T-cell (primary cell): Measurements from ENCODE around the gene GRAMD2A. TPM values are rescaled to one million over a fixed set of nuclear protein-coding genes. Genes with fewer than 3 reads are reported as not detected.
A peak's percentile ranks its signal among the peaks of the same experiment; 100 is the strongest.

Source experiments
- ATAC-seq, 4 experiments: fragments of 200-7000 bp in 3 of 4; fragments of 150-1000 bp in 1 of 4; cut with Tn5 transposase; replicated peaks in 1 of 4; 1 replicate in 3 of 4; 2 replicates in 1 of 4; pipeline ENCODE4 v1.10.0; 2021; ENCODE audit warnings: moderate library complexity in 3 of 4, mild to moderate bottlenecking in 2 of 4, moderate number of reproducible peaks in 1 of 4
- CTCF ChIA-PET, 2 donors: fragments of 300-600 bp; sonication (Branson Sonifier 250); formaldehyde crosslinking; loops; one replicate each; lab custom pipeline; 2022; ENCODE audit warnings: antibody characterized with exemption in 2 of 2; lab: Charles Lee
- POLR2A ChIA-PET, 2 donors: fragments of 300-600 bp; sonication (Branson Sonifier 250); formaldehyde crosslinking; loops; one replicate each; lab custom pipeline; 2022; ENCODE audit warnings: antibody characterized with exemption in 2 of 2; lab: Charles Lee
- DNase-seq, 35 experiments: peaks; one replicate each; pipeline versions ENCODE4 v3.0.0 to v3.0.0-alpha.2; 2013 to 2023
- H3K27ac ChIP-seq: one replicate; pipeline ENCODE4 v1.5.1; 2013; ENCODE audit warnings: low read length
- H3K27me3 ChIP-seq, 2 experiments: replicated peaks in 1 of 2; 1 replicate in 1 of 2; 2 replicates in 1 of 2; pipeline versions ENCODE4 v1.6.1 to v1.7.0; 2013; ENCODE audit warnings: low read length in 1 of 2, mixed read lengths in 1 of 2; ENCODE audit not compliant: control insufficient read depth in 2 of 2, insufficient read depth in 2 of 2; ENCODE audit errors: extremely low read depth in 1 of 2
- H3K36me3 ChIP-seq, 2 donors: 1 replicate in 1 of 2; 2 replicates in 1 of 2; pipeline versions ENCODE4 v1.6.1 to v1.7.0; 2013; ENCODE audit warnings: low read length in 1 of 2; ENCODE audit not compliant: control insufficient read depth in 2 of 2, insufficient read depth in 1 of 2; ENCODE audit errors: extremely low read depth in 1 of 2
- H3K4me1 ChIP-seq, 2 experiments: 1 replicate in 1 of 2; 2 replicates in 1 of 2; pipeline versions ENCODE4 v1.6.1 to v1.7.0; 2013; ENCODE audit warnings: low read length in 2 of 2, mixed read lengths in 1 of 2; ENCODE audit not compliant: insufficient read depth in 2 of 2, control insufficient read depth in 1 of 2; ENCODE audit errors: extremely low read depth in 1 of 2
- H3K4me3 ChIP-seq, 2 donors: 1 replicate in 1 of 2; 2 replicates in 1 of 2; pipeline versions ENCODE4 v1.5.1 to v1.7.0; 2013; ENCODE audit warnings: mild to moderate bottlenecking in 2 of 2, low read length in 1 of 2, moderate library complexity in 1 of 2; ENCODE audit not compliant: control insufficient read depth in 1 of 2; ENCODE audit errors: extremely low read depth in 1 of 2
- H3K9me3 ChIP-seq: 2 replicates; pipeline ENCODE4 v1.7.0; 2013
- H3K27ac Mint-ChIP-seq, 2 donors: one replicate each; pipeline ENCODE4 v1.8.0; 2020 to 2021; ENCODE audit warnings: mild to moderate bottlenecking in 2 of 2, mixed read lengths in 2 of 2
- H3K27me3 Mint-ChIP-seq, 2 donors: one replicate each; pipeline ENCODE4 v1.8.0; 2021 to 2022; ENCODE audit warnings: mixed read lengths in 2 of 2
- H3K36me3 Mint-ChIP-seq: one replicate; pipeline ENCODE4 v1.8.0; 2021; ENCODE audit warnings: mixed read lengths
- H3K4me1 Mint-ChIP-seq, 3 donors: one replicate each; pipeline ENCODE4 v1.8.0; 2020 to 2022; ENCODE audit warnings: mixed read lengths in 3 of 3, mild to moderate bottlenecking in 1 of 3
- H3K4me3 Mint-ChIP-seq, 3 donors: one replicate each; pipeline ENCODE4 v1.8.0; 2020 to 2022; ENCODE audit warnings: mild to moderate bottlenecking in 3 of 3, mixed read lengths in 3 of 3, moderate library complexity in 3 of 3
- H3K9me3 Mint-ChIP-seq, 3 donors: one replicate each; pipeline ENCODE4 v1.8.0; 2020 to 2022; ENCODE audit warnings: mixed read lengths in 3 of 3
- WGBS: methylation state at CpG from one replicate; pipeline ENCODE4 v1.1.5; 2013; ENCODE audit warnings: missing lambda C conversion rate; ENCODE audit not compliant: insufficient coverage; 5-methylcytosine and 5-hydroxymethylcytosine counted together
- total RNA-seq, 35 experiments: library from RNA in 6 of 35; stranded (reverse) in 6 of 35; fragments of 120-200 nt in 1 of 35; gene quantifications; one replicate each; pipeline versions ENCODE4 v1.2.1 to v1.2.4 and lab custom pipeline; 2013 to 2026

The GRAMD2A gene
- total RNA-seq, 5 donors from 2014 or later (not counting 1 experiment from before 2014, with no cell fraction given) = not detected

GRCh38 chr15:72155003-72155621 is 42.5 kb downstream of the GRAMD2A start:
- Mint-ChIP-seq H3K9me3 (no peaks in the 10 kb centered on the region), H3K4me3 (peak overlapping the region in 2 of 3 donors; percentile 60 to 80), H3K4me1 (peaks cover 4 to 8% (median 6%) of the 10 kb centered on the region in 3 donors), H3K36me3 (no peaks in the 10 kb centered on the region), H3K27me3 (peaks cover 0 to 4% of the 10 kb centered on the region in 2 donors), H3K27ac (no peak overlapping the region)
- ChIA-PET POLR2A (no interaction called here), CTCF (interaction anchor here in 1 of 2 donors (2.7 kb wide), 1 partner anchor 412 kb away, joined by 58 read pairs; no protein-coding TSS in a partner anchor)
- Histone ChIP-seq H3K36me3 (no peaks in the 10 kb centered on the region), H3K27me3 (peaks cover 0 to 13% of the 10 kb centered on the region in 2 experiments), H3K27ac (no peak overlapping the region), H3K4me1 (peaks cover 0 to 6% of the 10 kb centered on the region in 2 experiments), H3K4me3 (no peak overlapping the region), H3K9me3 (no peaks in the 10 kb centered on the region)
- no peak for ATAC-seq
- DNase-seq = no peak
- 90% methylated on average over 13 of the region's 14 CpGs for WGBS

- ChIA-PET CTCF (interaction anchor here (0.6 to 1.3 kb wide), 3 partner anchors 312 to 411 kb away, joined by 4 to 8 read pairs (median 7); no protein-coding TSS in a partner anchor), POLR2A (no interaction called here)
- DNase-seq = no peak
- H3K27me3 Mint-ChIP-seq = peaks cover 0 to 4% of the 10 kb centered on the region in 2 donors
- Histone ChIP-seq H3K9me3 (no peaks in the 10 kb centered on the region), H3K4me3 (no peak overlapping the region), H3K27ac (no peak overlapping the region), H3K4me1 (peaks cover 0 to 6% of the 10 kb centered on the region in 2 experiments), H3K27me3 (peaks cover 0 to 13% of the 10 kb centered on the region in 2 experiments), H3K36me3 (no peaks in the 10 kb centered on the region)
- ATAC-seq = no peak
- no peaks in the 10 kb centered on the region for H3K9me3 Mint-ChIP-seq
- WGBS = 84% methylated on average over 4 of the region's 7 CpGs
- no peaks in the 10 kb centered on the region for H3K36me3 Mint-ChIP-seq
- H3K27ac Mint-ChIP-seq = no peak overlapping the region
- peaks cover 4 to 8% (median 6%) of the 10 kb centered on the region in 3 donors for H3K4me1 Mint-ChIP-seq
- no peak overlapping the region for H3K4me3 Mint-ChIP-seq
Measured at GRCh38 chr15:72154316-72154715, 43.3 kb downstream of the GRAMD2A start.

- no peak overlapping the region for H3K4me3 ChIP-seq
- H3K9me3 Mint-ChIP-seq = no peaks in the 10 kb centered on the region
- H3K36me3 Mint-ChIP-seq = no peaks in the 10 kb centered on the region
- ChIA-PET POLR2A (no interaction called here), CTCF (interaction anchor here (0.6 to 1.3 kb wide), 4 partner anchors 311 to 410 kb away, joined by 4 to 8 read pairs (median 6); no protein-coding TSS in a partner anchor)
- DNase-seq (no peak), ATAC-seq (no peak)
- WGBS = 100% methylated on average over 1 of the region's 5 CpGs
- no peak overlapping the region for H3K27ac ChIP-seq
- peaks cover 0 to 2% of the 10 kb centered on the region in 2 donors for H3K27me3 Mint-ChIP-seq
- no peaks in the 10 kb centered on the region for H3K9me3 ChIP-seq
- no peak overlapping the region for H3K27ac Mint-ChIP-seq
- no peaks in the 10 kb centered on the region for H3K36me3 ChIP-seq
- H3K4me1 ChIP-seq = peaks cover 0 to 6% of the 10 kb centered on the region in 2 experiments
- H3K27me3 ChIP-seq = peaks cover 0 to 13% of the 10 kb centered on the region in 2 experiments
- H3K4me3 Mint-ChIP-seq = no peak overlapping the region
- peaks cover 4 to 8% (median 6%) of the 10 kb centered on the region in 3 donors for H3K4me1 Mint-ChIP-seq
Measured at GRCh38 chr15:72153269-72154000, 44.2 kb downstream of the GRAMD2A start.

DNA sequence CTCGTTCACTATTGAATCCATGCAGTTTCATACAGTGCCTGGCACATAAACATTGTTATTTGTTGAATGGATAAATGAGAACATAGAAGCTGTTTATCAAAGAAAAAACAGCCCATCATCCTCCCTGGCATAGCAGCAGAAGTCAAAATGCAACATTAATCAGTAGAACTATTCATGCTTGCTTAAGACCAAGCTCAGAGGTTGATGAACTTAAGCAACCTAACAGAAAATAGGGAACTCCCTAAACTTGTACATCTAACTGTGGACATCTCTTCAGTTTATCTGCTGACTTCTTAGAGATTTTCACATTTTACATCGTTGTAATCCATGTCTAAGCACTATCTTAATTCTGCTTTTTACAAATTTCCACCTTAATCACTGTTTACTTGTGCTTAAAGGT is 50.2 kb downstream of the GRAMD2A start:
- no peaks in the 10 kb centered on the region for H3K36me3 Mint-ChIP-seq
- WGBS = no CpG with 5 or more reads among the region's 2 CpGs
- ATAC-seq (no peak), DNase-seq (no peak)
- no peaks in the 10 kb centered on the region for H3K36me3 ChIP-seq
- no peaks in the 10 kb centered on the region for H3K27me3 Mint-ChIP-seq
- H3K9me3 Mint-ChIP-seq = no peaks in the 10 kb centered on the region
- CTCF ChIA-PET = no interaction called here
- no peak overlapping the region for H3K4me3 ChIP-seq
- H3K27ac ChIP-seq = no peak overlapping the region
- no peaks in the 10 kb centered on the region for H3K9me3 ChIP-seq
- H3K4me1 ChIP-seq = no peaks in the 10 kb centered on the region
- no peak overlapping the region for H3K4me3 Mint-ChIP-seq
- peaks cover 0 to 3% of the 10 kb centered on the region in 2 experiments for H3K27me3 ChIP-seq
- no peaks in the 10 kb centered on the region for H3K4me1 Mint-ChIP-seq
- no peak overlapping the region for H3K27ac Mint-ChIP-seq
- POLR2A ChIA-PET = no interaction called here

DNA sequence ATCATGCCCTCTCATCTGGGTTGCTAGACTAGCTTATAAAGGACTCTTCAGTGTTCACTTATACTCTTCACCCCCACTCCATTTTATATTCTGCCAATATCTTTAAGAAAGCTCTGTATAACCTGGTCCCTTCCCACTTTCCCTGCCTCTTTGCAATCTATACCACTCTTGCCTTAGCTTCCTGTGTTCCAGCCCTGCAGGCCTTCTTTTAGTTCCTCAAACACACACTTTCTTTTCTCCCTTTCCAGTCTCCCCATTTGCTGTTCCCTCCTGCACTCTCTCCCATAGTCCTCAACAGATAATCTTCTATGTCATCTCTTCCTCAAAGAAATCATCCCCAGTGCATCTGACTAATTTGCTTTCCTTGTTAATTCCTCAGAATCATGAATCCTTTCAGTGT is 50.7 kb downstream of the GRAMD2A start:
- Mint-ChIP-seq H3K9me3 (no peaks in the 10 kb centered on the region), H3K27me3 (no peaks in the 10 kb centered on the region), H3K36me3 (no peaks in the 10 kb centered on the region), H3K4me1 (no peaks in the 10 kb centered on the region), H3K4me3 (no peak overlapping the region), H3K27ac (no peak overlapping the region)
- Histone ChIP-seq H3K4me3 (no peak overlapping the region), H3K27ac (no peak overlapping the region), H3K4me1 (no peaks in the 10 kb centered on the region), H3K27me3 (peaks cover 0 to 3% of the 10 kb centered on the region in 2 experiments), H3K36me3 (no peaks in the 10 kb centered on the region), H3K9me3 (no peaks in the 10 kb centered on the region)
- DNase-seq (no peak), ATAC-seq (no peak)
- ChIA-PET POLR2A (no interaction called here), CTCF (no interaction called here)

DNA sequence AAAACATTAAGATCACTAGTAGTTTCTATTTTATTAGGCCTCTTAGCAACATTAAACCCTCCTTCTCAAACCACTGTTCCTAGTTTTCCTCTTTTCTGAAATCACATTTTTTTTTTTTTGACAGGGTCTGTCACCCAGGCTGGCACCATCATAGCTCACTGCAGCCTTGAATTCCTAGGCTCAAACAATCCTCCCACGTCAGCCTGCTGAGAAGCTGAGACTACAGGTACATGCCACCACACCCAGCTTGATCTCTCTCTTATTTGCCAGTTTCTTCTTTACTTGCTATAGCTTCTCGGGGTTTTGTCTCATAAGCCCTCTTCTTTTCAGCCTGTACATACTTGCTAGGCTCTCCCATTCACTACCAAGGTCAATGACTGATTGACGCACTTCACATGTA is 51.4 kb downstream of the GRAMD2A start:
- Mint-ChIP-seq H3K27ac (no peak overlapping the region), H3K27me3 (no peaks in the 10 kb centered on the region), H3K4me3 (no peak overlapping the region), H3K4me1 (no peaks in the 10 kb centered on the region), H3K9me3 (no peaks in the 10 kb centered on the region), H3K36me3 (no peaks in the 10 kb centered on the region)
- ChIA-PET POLR2A (no interaction called here), CTCF (no interaction called here)
- DNase-seq (no peak), ATAC-seq (no peak)
- H3K9me3 ChIP-seq = no peaks in the 10 kb centered on the region
- WGBS = 79% methylated on average over 3 of the region's 3 CpGs
- peaks cover 0 to 3% of the 10 kb centered on the region in 2 experiments for H3K27me3 ChIP-seq
- H3K4me1 ChIP-seq = no peaks in the 10 kb centered on the region
- no peak overlapping the region for H3K4me3 ChIP-seq
- no peaks in the 10 kb centered on the region for H3K36me3 ChIP-seq
- no peak overlapping the region for H3K27ac ChIP-seq
